Ramos (cell line): ENCODE measurements around the gene RAB6B.

Source experiments
- in situ Hi-C: fragments of 300-500 bp; cut with MboI; formaldehyde crosslinking; loops from one replicate; pipeline ENCODE4 v1.14.3; 2022; ENCODE audit warnings: low sequenced_read_pairs; ENCODE audit not compliant: unreplicated experiment

RAB6B gene

GRCh38 chr3:133864616-133865015, 31.1 kb downstream of the RAB6B start:
- in situ Hi-C loops: no loop called here

GRCh38 chr3:133863911-133864310, 31.8 kb downstream of the RAB6B start:
- in situ Hi-C loops: no loop called here

- in situ Hi-C loops: no loop called here
These were observed 33.5 kb downstream of the RAB6B start for GRCh38 chr3:133862161-133862560.

GRCh38 chr3:133860519-133860918, 35.2 kb downstream of the RAB6B start:
- in situ Hi-C loops: no loop called here

GRCh38 chr3:133859381-133860234, 36.1 kb downstream of the RAB6B start:
- in situ Hi-C loops: no loop called here

GRCh38 chr3:133857767-133858166, 37.9 kb downstream of the RAB6B start:
- in situ Hi-C loops: no loop called here

- in situ Hi-C loops: no loop called here
These were observed 39.4 kb downstream of the RAB6B start for GRCh38 chr3:133856316-133856715.

- in situ Hi-C loops: no loop called here
These were observed 39.9 kb downstream of the RAB6B start for GRCh38 chr3:133855772-133856171.

GRCh38 chr3:133855002-133855370, 40.7 kb downstream of the RAB6B start:
- in situ Hi-C loops: no loop called here

GRCh38 chr3:133854264-133855001, 41.2 kb downstream of the RAB6B start:
- in situ Hi-C loops: no loop called here

GRCh38 chr3:133853925-133854227, 41.8 kb downstream of the RAB6B start:
- in situ Hi-C loops: no loop called here

GRCh38 chr3:133853063-133853924, 42.4 kb downstream of the RAB6B start:
- in situ Hi-C loops: no loop called here

GRCh38 chr3:133851931-133852330, 43.8 kb downstream of the RAB6B start:
- in situ Hi-C loops: no loop called here

GRCh38 chr3:133851266-133851906, 44.3 kb downstream of the RAB6B start:
- in situ Hi-C loops: no loop called here

- in situ Hi-C loops: no loop called here
These were observed 45.6 kb downstream of the RAB6B start for GRCh38 chr3:133850034-133850433.

GRCh38 chr3:133849346-133849745, 46.3 kb downstream of the RAB6B start:
- in situ Hi-C loops: no loop called here

GRCh38 chr3:133845127-133845526, 50.6 kb downstream of the RAB6B start:
- in situ Hi-C loops: no loop called here

- in situ Hi-C loops: no loop called here
These were observed 52.0 kb downstream of the RAB6B start for GRCh38 chr3:133843634-133844033.

GRCh38 chr3:133842158-133842557, 53.5 kb downstream of the RAB6B start:
- in situ Hi-C loops: no loop called here

GRCh38 chr3:133841196-133841595, 54.5 kb downstream of the RAB6B start:
- in situ Hi-C loops: no loop called here
